PC-3 (cell line): ENCODE results near the gene THRB. TPM values are rescaled to one million over a fixed set of nuclear protein-coding genes. Genes with fewer than 3 reads are reported as not detected.

Experiments
- ATAC-seq: fragments of 200-7000 bp; cut with Tn5 transposase; 2 replicates; pipeline ENCODE4 v1.9.1; 2020; ENCODE audit warnings: mild to moderate bottlenecking, moderate library complexity
- BruUV-seq: library from RNA; stranded (reverse); fragments of 400-500 nt; replicated peaks from 2 replicates; lab custom pipeline; 2021; lab: Mats Ljungman, UMichigan
- CTCF ChIA-PET: fragments of 300-600 bp; sonication (Branson Sonifier 250); formaldehyde crosslinking; loops from one replicate; lab custom pipeline; 2022; ENCODE audit warnings: antibody characterized with exemption; lab: Charles Lee
- POLR2A ChIA-PET: fragments of 300-600 bp; sonication (Branson Sonifier 250); formaldehyde crosslinking; loops from one replicate; lab custom pipeline; 2022; ENCODE audit warnings: antibody characterized with exemption; ENCODE audit not compliant: unreplicated experiment; lab: Charles Lee
- DNase-seq: peaks from one replicate; pipeline ENCODE4 v3.0.0-alpha.2; 2015
- H2AFZ ChIP-seq: fragments of 300-600 bp; sonication (generic); 2 replicates; pipeline ENCODE4 v1.6.0; 2016; ENCODE audit warnings: antibody characterized with exemption, low read length
- H3F3A ChIP-seq: fragments of 300-600 bp; sonication (generic); one replicate; pipeline ENCODE4 v1.6.0; 2017; ENCODE audit warnings: antibody characterized with exemption, low read length, control low read depth, mild to moderate bottlenecking; ENCODE audit not compliant: unreplicated experiment
- H3K27ac ChIP-seq: fragments of 300-600 bp; sonication (generic); 2 replicates; pipeline ENCODE4 v1.5.1; 2016; ENCODE audit warnings: mild to moderate bottlenecking, low read length
- H3K27me3 ChIP-seq: fragments of 300-600 bp; sonication (generic); 2 replicates; pipeline ENCODE4 v1.6.1; 2016; ENCODE audit warnings: low read length, mixed read lengths
- H3K36me3 ChIP-seq: fragments of 300-600 bp; sonication (generic); 2 replicates; pipeline ENCODE4 v1.6.1; 2016; ENCODE audit warnings: low read depth, mixed run types, low read length, mixed read lengths
- H3K4me1 ChIP-seq: fragments of 300-600 bp; sonication (generic); 2 replicates; pipeline ENCODE4 v1.5.1; 2016; ENCODE audit warnings: low read length; ENCODE audit not compliant: insufficient read depth
- H3K4me2 ChIP-seq: fragments of 300-600 bp; sonication (generic); 2 replicates; pipeline ENCODE4 v1.6.0; 2016; ENCODE audit warnings: low read length
- H3K4me3 ChIP-seq: fragments of 300-600 bp; sonication (generic); 2 replicates; pipeline ENCODE4 v1.5.1; 2016; ENCODE audit warnings: mild to moderate bottlenecking, low read length, mixed read lengths
- H3K79me2 ChIP-seq: fragments of 300-600 bp; sonication (generic); 2 replicates; pipeline ENCODE4 v1.6.1; 2017; ENCODE audit warnings: low read length, mixed read lengths
- H3K9ac ChIP-seq: fragments of 300-600 bp; sonication (generic); 2 replicates; pipeline ENCODE4 v1.6.0; 2016; ENCODE audit warnings: mild to moderate bottlenecking, low read length
- H3K9me2 ChIP-seq: fragments of 300-600 bp; sonication (generic); replicated peaks from 2 replicates; pipeline ENCODE4 v1.6.1; 2016; ENCODE audit warnings: mixed run types, low read length, mixed read lengths
- H3K9me3 ChIP-seq: fragments of 300-600 bp; sonication (generic); 2 replicates; pipeline ENCODE4 v1.6.1; 2016; ENCODE audit warnings: low read length, mixed read lengths
- H4K20me1 ChIP-seq: fragments of 300-600 bp; sonication (generic); 2 replicates; pipeline ENCODE4 v1.6.1; 2016; ENCODE audit warnings: low read length, mixed read lengths
- EZH2 ChIP-seq: fragments of 300-600 bp; sonication (generic); IDR thresholded peaks from one replicate; pipeline ENCODE4 v1.6.1; 2017; ENCODE audit warnings: antibody characterized with exemption, mild to moderate bottlenecking, low read length; ENCODE audit not compliant: unreplicated experiment
- EZH2phosphoT487 ChIP-seq: fragments of 300-600 bp; sonication (generic); IDR thresholded peaks from 2 replicates; pipeline ENCODE4 v1.6.1; 2018; ENCODE audit warnings: mild to moderate bottlenecking, antibody characterized with exemption, low read length, borderline replicate concordance
- intact Hi-C: fragments of 100-400 bp; cut with micrococcal nuclease; formaldehyde crosslinking; loops from 2 replicates; pipeline ENCODE4 v1.9.0; 2023
- total RNA-seq: library from RNA; depleted of rRNA; stranded (reverse); fragments of >200 nt; gene quantifications from 2 replicates; pipeline ENCODE4 v1.2.3, GENCODE V29; 2014
- TF ChIP-seq, protein P1 (sequence below): fragments of 300-600 bp; sonication (generic); conservative IDR thresholded peaks from 2 replicates; pipeline ENCODE4 v1.5.1; 2017; ENCODE audit warnings: antibody characterized with exemption, low read depth, mild to moderate bottlenecking, low read length

Gene THRB
- total RNA-seq, 1 experiment from 2014 or later: 9.7 TPM

DNA sequence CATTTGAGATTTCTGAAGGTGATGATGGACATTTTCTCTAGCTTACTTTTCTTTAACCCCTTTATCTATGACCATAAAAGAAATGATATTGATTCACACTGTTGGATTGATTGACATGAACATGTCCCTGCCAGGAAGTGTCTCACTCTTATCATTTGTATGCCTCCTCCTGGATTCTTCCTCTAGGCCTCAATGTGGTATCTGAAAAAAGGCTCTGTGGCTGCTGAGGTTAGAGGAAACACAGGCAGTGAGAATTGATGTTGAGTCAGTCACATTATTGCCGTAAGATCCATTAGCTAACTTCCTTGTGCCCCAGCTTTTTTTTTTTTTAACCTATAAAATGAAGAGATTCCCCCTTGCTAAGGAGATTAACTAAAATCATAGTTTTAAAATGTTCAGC lies 8.0 kb upstream of the THRB start:
- BruUV-seq: no TSS peak
- TF ChIP-seq EZH2 (no peak), EZH2phosphoT487 (no peak)
- TF ChIP-seq, protein P1, sequence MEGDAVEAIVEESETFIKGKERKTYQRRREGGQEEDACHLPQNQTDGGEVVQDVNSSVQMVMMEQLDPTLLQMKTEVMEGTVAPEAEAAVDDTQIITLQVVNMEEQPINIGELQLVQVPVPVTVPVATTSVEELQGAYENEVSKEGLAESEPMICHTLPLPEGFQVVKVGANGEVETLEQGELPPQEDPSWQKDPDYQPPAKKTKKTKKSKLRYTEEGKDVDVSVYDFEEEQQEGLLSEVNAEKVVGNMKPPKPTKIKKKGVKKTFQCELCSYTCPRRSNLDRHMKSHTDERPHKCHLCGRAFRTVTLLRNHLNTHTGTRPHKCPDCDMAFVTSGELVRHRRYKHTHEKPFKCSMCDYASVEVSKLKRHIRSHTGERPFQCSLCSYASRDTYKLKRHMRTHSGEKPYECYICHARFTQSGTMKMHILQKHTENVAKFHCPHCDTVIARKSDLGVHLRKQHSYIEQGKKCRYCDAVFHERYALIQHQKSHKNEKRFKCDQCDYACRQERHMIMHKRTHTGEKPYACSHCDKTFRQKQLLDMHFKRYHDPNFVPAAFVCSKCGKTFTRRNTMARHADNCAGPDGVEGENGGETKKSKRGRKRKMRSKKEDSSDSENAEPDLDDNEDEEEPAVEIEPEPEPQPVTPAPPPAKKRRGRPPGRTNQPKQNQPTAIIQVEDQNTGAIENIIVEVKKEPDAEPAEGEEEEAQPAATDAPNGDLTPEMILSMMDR: no peak
- no peak overlapping the region; the same call in 1 of the 2 replicates for H3K9ac ChIP-seq
- H3K27me3 ChIP-seq: no peaks in the 10 kb centered on the region
- H3K4me3 ChIP-seq: no peak overlapping the region
- H2AFZ ChIP-seq: no peak overlapping the region
- ChIA-PET CTCF (no interaction called here), POLR2A (interaction anchor here (0.5 to 0.6 kb wide), 2 partner anchors 22 to 1361 kb away, joined by 3 to 4 read pairs; no protein-coding TSS in a partner anchor)
- no peaks in the 10 kb centered on the region for H3F3A ChIP-seq
- no peak overlapping the region for H3K27ac ChIP-seq
- H3K79me2 ChIP-seq: no peaks in the 10 kb centered on the region
- no peak for ATAC-seq
- no peaks in the 10 kb centered on the region for H3K9me2 ChIP-seq
- peaks cover 38% of the 10 kb centered on the region for H3K4me1 ChIP-seq
- H3K4me2 ChIP-seq: no peak overlapping the region
- intact Hi-C loops: no loop called here
- peak; percentile 64 for DNase-seq
- no peaks in the 10 kb centered on the region for H4K20me1 ChIP-seq
- no peaks in the 10 kb centered on the region for H3K36me3 ChIP-seq
- H3K9me3 ChIP-seq: no peaks in the 10 kb centered on the region

DNA sequence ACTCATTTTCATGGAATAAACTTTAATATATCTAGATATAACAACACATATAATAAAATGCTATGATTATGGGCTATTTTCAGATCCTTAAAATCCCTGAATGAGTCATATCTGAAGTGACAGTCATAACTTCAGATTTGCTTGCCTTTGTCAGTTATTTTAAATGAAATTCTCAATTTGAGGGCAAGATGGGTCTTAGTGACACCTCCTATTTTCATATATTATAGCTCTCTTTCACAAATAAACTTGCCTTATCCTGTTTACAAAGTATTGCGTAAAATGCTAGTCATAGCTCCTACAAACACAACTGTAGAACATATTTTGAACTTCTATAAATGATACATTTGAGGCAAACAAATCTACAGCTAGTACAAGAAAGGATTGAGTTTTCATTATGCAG lies 6.2 kb upstream of the THRB start:
- ATAC-seq: peak; percentile 33
- no peaks in the 10 kb centered on the region for H3K79me2 ChIP-seq
- H3K27me3 ChIP-seq: no peaks in the 10 kb centered on the region
- TF ChIP-seq EZH2 (no peak), EZH2phosphoT487 (no peak)
- TF ChIP-seq, protein P1: no peak
- intact Hi-C loops: no loop called here
- no peaks in the 10 kb centered on the region for H3K9me2 ChIP-seq
- H4K20me1 ChIP-seq: no peaks in the 10 kb centered on the region
- CTCF ChIA-PET: interaction anchor here (0.6 kb wide), 1 partner anchor 510 kb away, joined by 3 read pairs; no protein-coding TSS in a partner anchor
- no peaks in the 10 kb centered on the region for H3K9me3 ChIP-seq
- H3F3A ChIP-seq: no peaks in the 10 kb centered on the region
- DNase-seq: peak; percentile 52
- POLR2A ChIA-PET: interaction anchor here (0.6 to 0.7 kb wide), 2 partner anchors 83 to 312 kb away, joined by 4 to 8 read pairs; no protein-coding TSS in a partner anchor
- H3K9ac ChIP-seq: no peak overlapping the region
- H2AFZ ChIP-seq: no peak overlapping the region
- no TSS peak for BruUV-seq
- H3K36me3 ChIP-seq: no peaks in the 10 kb centered on the region
- no peak overlapping the region for H3K4me3 ChIP-seq
- peak overlapping the region; percentile 37 for H3K27ac ChIP-seq
- peak overlapping the region; percentile 34; the same call in 1 of the 2 replicates for H3K4me2 ChIP-seq
- peaks cover 46% of the 10 kb centered on the region for H3K4me1 ChIP-seq

DNA sequence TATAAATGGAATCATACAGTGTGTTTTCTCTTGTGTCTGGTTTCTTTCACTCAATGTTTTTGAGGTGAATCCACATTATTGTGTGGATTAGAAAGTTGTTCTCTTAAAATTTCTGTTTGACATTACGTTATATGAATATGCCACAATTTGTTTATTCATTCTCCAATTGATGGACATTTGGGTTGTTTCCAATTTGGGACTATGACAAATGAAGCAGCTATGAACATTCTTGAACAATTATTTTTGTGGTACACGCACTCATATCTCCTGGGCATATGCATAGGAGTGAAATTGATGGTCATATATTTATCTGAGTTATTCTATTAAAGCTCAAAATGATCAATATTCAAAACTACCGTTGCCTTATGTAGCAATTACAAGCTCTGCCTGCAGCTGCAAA lies 5.3 kb upstream of the THRB start:
- Histone ChIP-seq H3K9ac (no peak overlapping the region), H2AFZ (no peak overlapping the region), H3F3A (no peaks in the 10 kb centered on the region), H3K79me2 (no peaks in the 10 kb centered on the region), H3K4me2 (peak overlapping the region; percentile 8), H3K9me2 (no peaks in the 10 kb centered on the region), H3K27ac (no peak overlapping the region), H3K27me3 (no peaks in the 10 kb centered on the region), H3K36me3 (no peaks in the 10 kb centered on the region), H3K9me3 (no peaks in the 10 kb centered on the region), H3K4me3 (no peak overlapping the region), H3K4me1 (peaks cover 48% of the 10 kb centered on the region), H4K20me1 (no peaks in the 10 kb centered on the region)
- intact Hi-C loops: loop anchor here (5.0 to 10.0 kb wide), 3 partner anchors 313 to 505 kb away; no protein-coding TSS in a partner anchor
- TF ChIP-seq EZH2 (no peak), EZH2phosphoT487 (no peak)
- TF ChIP-seq, protein P1: no peak
- CTCF ChIA-PET: no interaction called here
- ATAC-seq: no peak
- peak; percentile 77 for DNase-seq
- POLR2A ChIA-PET: interaction anchor here (0.6 kb wide), 1 partner anchor 311 kb away, joined by 4 read pairs; no protein-coding TSS in a partner anchor
- no TSS peak for BruUV-seq
